Upper lobe of left lung (tissue), 6 donors: ENCODE data around the gene SETD2. TPM values are rescaled to one million over a fixed set of nuclear protein-coding genes. Genes with fewer than 3 reads are reported as not detected.

Experiments used
- ATAC-seq, 2 donors: fragments of 200-7000 bp; cut with Tn5 transposase; one replicate each; pipeline ENCODE4 v1.9.1; 2022; ENCODE audit warnings: mild to moderate bottlenecking in 2 of 2, moderate library complexity in 2 of 2; ENCODE audit not compliant: low FRiP score in 2 of 2
- DNase-seq, 2 donors: peaks; one replicate each; pipeline ENCODE4 v3.0.0-alpha.2; 2019 to 2020
- H3K27ac ChIP-seq, 4 donors: fragments of 200-600 bp; sonication (generic); one replicate each; pipeline ENCODE4 v1.5.1; 2016 to 2019
- H3K27me3 ChIP-seq, 4 donors: fragments of 200-600 bp; sonication (generic); one replicate each; pipeline ENCODE4 v1.5.1; 2017 to 2019
- H3K36me3 ChIP-seq, 4 donors: fragments of 200-600 bp; sonication (generic); one replicate each; pipeline ENCODE4 v1.5.1; 2016 to 2019
- H3K4me1 ChIP-seq, 4 donors: fragments of 200-600 bp; sonication (generic); one replicate each; pipeline ENCODE4 v1.5.1; 2018 to 2019
- H3K4me3 ChIP-seq, 4 donors: fragments of 200-600 bp; sonication (generic); one replicate each; pipeline ENCODE4 v1.5.1; 2017 to 2019; ENCODE audit warnings: mild to moderate bottlenecking in 2 of 4, moderate library complexity in 1 of 4
- H3K9me3 ChIP-seq, 4 donors: fragments of 200-600 bp; sonication (generic); one replicate each; pipeline ENCODE4 v1.5.1; 2018 to 2019
- CTCF ChIP-seq, 6 experiments: fragments of 450-650 bp in 4 of 6; fragments of 200-600 bp in 2 of 6; sonication (generic) in 2 of 6; IDR thresholded peaks; one replicate each; pipeline ENCODE4 v1.5.1; 2016 to 2019; ENCODE audit warnings: antibody characterized with exemption in 6 of 6
- EP300 ChIP-seq, 4 donors: sonication (generic); formaldehyde crosslinking; IDR thresholded peaks; one replicate each; pipeline ENCODE4 v1.5.1; 2017; ENCODE audit warnings: antibody characterized with exemption in 4 of 4, control low read depth in 2 of 4
- POLR2A ChIP-seq, 4 donors: fragments of 450-650 bp; IDR thresholded peaks; one replicate each; pipeline ENCODE4 v1.5.1; 2016 to 2017; ENCODE audit warnings: antibody characterized with exemption in 4 of 4, mild to moderate bottlenecking in 2 of 4
- POLR2AphosphoS5 ChIP-seq, 2 donors: sonication (generic); formaldehyde crosslinking; IDR thresholded peaks; one replicate each; pipeline ENCODE4 v1.5.1; 2017; ENCODE audit warnings: antibody characterized with exemption in 2 of 2
- WGBS, 2 donors: methylation state at CpG; one replicate each; pipeline ENCODE4 v1.1.5; 2017 to 2018; 5-methylcytosine and 5-hydroxymethylcytosine counted together
- total RNA-seq, 6 donors: library from RNA; depleted of rRNA in 4 of 6; stranded (reverse); fragments of >200 nt in 4 of 6; gene quantifications; one replicate each; pipeline versions ENCODE4 v1.1.0 to v1.2.1, GENCODE V29; 2016 to 2021
- donor health status: DM: no; HTN: no; CAD: no; lungs with moderate emphysema.
- donor health status: DM: no; HTN: yes; CAD: no; lungs with severe emphysema.

SETD2 gene
- total RNA-seq, 6 donors from 2014 or later = 33.8 to 111 (median 53.5) TPM

GRCh38 chr3:47134311-47134710, 29.6 kb downstream of the SETD2 start:
- Histone ChIP-seq H3K27me3 (no peaks in the 10 kb centered on the region), H3K4me1 (peaks cover 19 to 50% (median 38%) of the 10 kb centered on the region in 4 donors), H3K4me3 (no peak overlapping the region), H3K36me3 (no peaks in the 10 kb centered on the region), H3K27ac (no peak overlapping the region), H3K9me3 (no peaks in the 10 kb centered on the region)
- no peak for DNase-seq
- no peak for ATAC-seq
- no peak for TF ChIP-seq EP300 (IDR thresholded peaks at IDR 0.05)
- no peak for TF ChIP-seq POLR2AphosphoS5 (IDR thresholded peaks at IDR 0.05)
- TF ChIP-seq POLR2A (IDR thresholded peaks at IDR 0.05) = no peak
- TF ChIP-seq CTCF (IDR thresholded peaks at IDR 0.05) = no peak
- WGBS, 2 donors = 70 to 79% methylated on average over 3 of the region's 3 CpGs

DNA sequence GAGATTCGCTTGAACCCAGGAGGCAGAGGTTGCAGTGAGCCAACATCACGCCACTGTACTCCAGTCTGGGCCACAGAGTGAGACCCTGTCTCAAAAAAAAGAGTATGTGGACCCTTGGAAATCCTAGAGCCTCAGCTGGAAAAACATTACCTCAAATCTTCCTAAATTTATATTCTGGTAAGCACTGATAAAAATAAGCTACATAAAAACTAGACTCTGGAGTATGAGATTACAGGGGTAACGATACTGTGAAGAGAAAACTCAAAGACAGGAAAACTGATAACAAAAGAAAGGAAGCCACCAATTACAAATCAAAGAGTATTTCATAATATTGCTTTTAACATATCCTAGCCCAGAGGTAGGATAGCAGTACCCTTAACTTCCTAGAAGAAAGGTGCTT, 30.3 kb downstream of the SETD2 start:
- 74 to 79% methylated on average over 3 of the region's 3 CpGs for WGBS, 2 donors
- no peaks in the 10 kb centered on the region for H3K9me3 ChIP-seq
- no peak overlapping the region for H3K27ac ChIP-seq
- H3K4me3 ChIP-seq = no peak overlapping the region
- H3K27me3 ChIP-seq = no peaks in the 10 kb centered on the region
- H3K4me1 ChIP-seq = peaks cover 19 to 56% (median 38%) of the 10 kb centered on the region in 4 donors
- TF ChIP-seq POLR2A (IDR thresholded peaks at IDR 0.05) (no peak), EP300 (IDR thresholded peaks at IDR 0.05) (no peak), CTCF (IDR thresholded peaks at IDR 0.05) (no peak), POLR2AphosphoS5 (IDR thresholded peaks at IDR 0.05) (no peak)
- ATAC-seq = no peak
- no peak for DNase-seq
- H3K36me3 ChIP-seq = no peaks in the 10 kb centered on the region

DNA sequence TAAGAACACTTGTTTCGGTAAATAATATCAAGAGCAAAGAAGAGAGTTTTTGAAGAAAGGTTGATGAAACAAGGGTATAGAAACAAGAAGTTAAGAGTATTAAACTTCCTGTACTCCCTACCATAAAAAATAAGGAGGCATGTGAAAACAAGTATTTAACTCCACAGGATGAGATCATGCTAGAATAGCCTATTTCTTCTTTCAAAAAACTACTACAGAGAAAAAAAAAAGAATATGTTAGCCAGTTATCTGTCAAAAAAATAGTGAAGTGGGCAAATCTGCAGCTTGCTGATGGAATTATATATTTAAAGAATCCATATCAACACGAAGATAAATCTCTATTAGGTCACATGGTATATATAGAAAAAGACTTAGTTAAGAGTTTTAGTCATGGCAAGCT, 33.4 kb downstream of the SETD2 start:
- ATAC-seq (no peak), DNase-seq (no peak)
- Histone ChIP-seq H3K4me3 (no peak overlapping the region), H3K36me3 (no peaks in the 10 kb centered on the region), H3K9me3 (no peaks in the 10 kb centered on the region), H3K27ac (no peak overlapping the region), H3K4me1 (peaks cover 16 to 38% (median 24%) of the 10 kb centered on the region in 4 donors), H3K27me3 (no peaks in the 10 kb centered on the region)
- TF ChIP-seq EP300 (IDR thresholded peaks at IDR 0.05) (no peak), POLR2A (IDR thresholded peaks at IDR 0.05) (no peak), CTCF (IDR thresholded peaks at IDR 0.05) (no peak)
- WGBS, 2 donors = 71 to 78% methylated on average over 2 of the region's 2 CpGs

DNA sequence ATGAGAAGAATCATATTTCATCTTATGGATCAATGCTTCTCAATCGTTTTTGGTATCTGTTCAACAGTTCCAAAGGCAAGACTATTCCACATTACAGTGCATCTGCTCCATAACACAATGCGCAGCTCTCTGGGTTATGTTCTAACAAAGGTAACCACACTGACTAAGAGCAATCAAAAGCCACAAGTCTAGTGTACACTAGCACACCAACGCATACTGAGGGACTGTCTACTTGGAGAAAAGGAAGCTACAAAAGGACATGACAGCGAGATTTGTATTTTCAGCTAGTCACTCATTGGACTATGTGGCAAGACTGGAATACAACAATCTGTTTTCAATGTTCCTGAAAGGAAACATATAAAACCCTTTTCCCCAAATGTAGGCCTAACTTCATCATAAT, 35.8 kb downstream of the SETD2 start:
- H3K4me3 ChIP-seq = no peak overlapping the region
- peaks cover 0 to 17% (median 5%) of the 10 kb centered on the region in 4 donors for H3K4me1 ChIP-seq
- no peaks in the 10 kb centered on the region for H3K27me3 ChIP-seq
- no peaks in the 10 kb centered on the region for H3K9me3 ChIP-seq
- DNase-seq (no peak), ATAC-seq (no peak)
- no peak overlapping the region for H3K27ac ChIP-seq
- 79 to 86% methylated on average over 4 of the region's 4 CpGs for WGBS, 2 donors
- peaks cover 6 to 14% (median 12%) of the 10 kb centered on the region in 4 donors for H3K36me3 ChIP-seq
- TF ChIP-seq POLR2A (IDR thresholded peaks at IDR 0.05) (no peak), EP300 (IDR thresholded peaks at IDR 0.05) (no peak), CTCF (IDR thresholded peaks at IDR 0.05) (no peak), POLR2AphosphoS5 (IDR thresholded peaks at IDR 0.05) (no peak)

DNA sequence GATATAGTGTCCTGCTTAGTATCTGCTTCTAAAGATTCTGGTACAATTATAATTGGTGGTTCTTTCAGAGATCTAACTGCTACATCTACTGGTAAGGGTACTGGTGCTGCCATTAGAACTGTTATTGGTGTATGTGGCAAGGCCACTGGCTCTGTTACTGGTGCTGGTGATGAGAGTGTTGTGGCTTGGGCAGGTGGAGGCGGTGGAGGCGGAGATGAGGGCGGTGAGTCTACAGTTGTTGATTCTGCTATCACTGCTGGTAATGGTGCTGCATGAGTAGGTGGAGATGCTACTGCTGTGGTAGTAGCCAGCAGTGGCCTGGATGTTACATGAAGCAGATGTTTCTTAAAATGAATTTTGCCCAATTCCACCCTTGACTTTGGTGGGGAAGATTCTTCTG, 40.1 kb downstream of the SETD2 start:
- TF ChIP-seq POLR2A (IDR thresholded peaks at IDR 0.05) (no peak), EP300 (IDR thresholded peaks at IDR 0.05) (no peak), POLR2AphosphoS5 (IDR thresholded peaks at IDR 0.05) (no peak), CTCF (IDR thresholded peaks at IDR 0.05) (no peak)
- Histone ChIP-seq H3K4me1 (peaks cover 0 to 6% (median 0%) of the 10 kb centered on the region in 4 donors), H3K27me3 (no peaks in the 10 kb centered on the region), H3K36me3 (peaks cover 6 to 51% (median 19%) of the 10 kb centered on the region in 4 donors), H3K9me3 (no peaks in the 10 kb centered on the region), H3K4me3 (no peak overlapping the region), H3K27ac (no peak overlapping the region)
- WGBS, 2 donors = 98 to 100% methylated on average over 3 of the region's 3 CpGs
- no peak for DNase-seq
- ATAC-seq = no peak
